ENCODE results near the gene CCSER2. TPM values are rescaled to one million over a fixed set of nuclear protein-coding genes. Genes with fewer than 3 reads are reported as not detected.

CCSER2 gene
- polyA plus RNA-seq, 2 of the 4 experiments (the other 2 are of a cell fraction): 9.2 to 28.2 TPM

DNA sequence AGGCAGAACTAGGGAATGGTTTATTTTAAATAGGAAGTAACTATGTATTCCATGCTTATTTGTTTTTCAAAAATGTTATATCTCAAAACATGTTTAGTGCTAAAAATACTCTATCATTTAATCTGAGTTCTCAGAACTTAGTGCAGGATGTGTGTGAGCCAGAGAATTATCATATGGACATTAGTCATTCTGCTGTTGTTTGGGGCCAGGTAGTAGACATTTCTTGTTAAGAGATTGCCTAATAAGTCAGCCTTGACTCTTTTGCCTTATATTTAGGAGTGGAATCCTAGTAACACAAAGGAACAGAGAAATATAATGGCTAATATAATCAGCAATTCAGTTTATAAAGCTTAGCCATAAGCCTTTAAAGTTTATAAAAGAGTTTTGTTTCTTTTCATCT is 149.8 kb downstream of the CCSER2 start (continued):
- no peak for TF ChIP-seq REST (IDR thresholded peaks at IDR 0.05)

DNA sequence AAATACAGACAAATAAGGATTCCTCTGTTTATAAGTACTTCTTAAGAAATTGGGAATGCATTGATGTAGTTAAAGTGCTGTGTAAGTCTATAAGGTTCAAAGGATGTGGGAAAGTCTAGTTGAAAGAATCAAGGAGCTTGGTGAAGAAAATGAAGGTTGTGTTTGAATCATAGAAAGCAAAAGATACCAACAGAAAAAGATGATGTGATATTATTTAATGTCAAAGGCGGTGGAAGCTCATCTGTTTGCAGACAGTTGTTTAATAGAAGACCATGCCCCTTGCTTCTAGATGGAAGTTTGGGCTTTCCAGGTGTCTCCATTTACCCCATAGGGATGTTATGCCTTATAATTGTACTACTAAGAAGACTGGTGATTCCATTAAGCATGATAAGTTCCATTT is 150.3 kb downstream of the CCSER2 start:
- no peak overlapping the region for H3K27ac ChIP-seq
- ChIA-PET POLR2A (no interaction called here), CTCF (no interaction called here)
- H3K4me2 ChIP-seq: no peak overlapping the region
- no peak overlapping the region for H3K4me3 ChIP-seq
- H3K4me1 ChIP-seq: no peaks in the 10 kb centered on the region
- ATAC-seq: no peak
- 88% methylated on average over 1 of the region's 1 CpG for WGBS (ENCODE audit: missing lambda C conversion rate)
- no peaks in the 10 kb centered on the region for H3K9me3 ChIP-seq
- no peak for FAIRE-seq
- TF ChIP-seq, protein P1, sequence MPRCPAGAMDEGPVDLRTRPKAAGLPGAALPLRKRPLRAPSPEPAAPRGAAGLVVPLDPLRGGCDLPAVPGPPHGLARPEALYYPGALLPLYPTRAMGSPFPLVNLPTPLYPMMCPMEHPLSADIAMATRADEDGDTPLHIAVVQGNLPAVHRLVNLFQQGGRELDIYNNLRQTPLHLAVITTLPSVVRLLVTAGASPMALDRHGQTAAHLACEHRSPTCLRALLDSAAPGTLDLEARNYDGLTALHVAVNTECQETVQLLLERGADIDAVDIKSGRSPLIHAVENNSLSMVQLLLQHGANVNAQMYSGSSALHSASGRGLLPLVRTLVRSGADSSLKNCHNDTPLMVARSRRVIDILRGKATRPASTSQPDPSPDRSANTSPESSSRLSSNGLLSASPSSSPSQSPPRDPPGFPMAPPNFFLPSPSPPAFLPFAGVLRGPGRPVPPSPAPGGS (IDR thresholded peaks at IDR 0.05): no peak
- TF ChIP-seq ZC3H11A (IDR thresholded peaks at IDR 0.05): no peak
- no peak for TF ChIP-seq JUNB (IDR thresholded peaks at IDR 0.05)
- no peak for TF ChIP-seq FOSL2 (IDR thresholded peaks at IDR 0.05)
- no peak for TF ChIP-seq FOSL2 (CRISPR knock-in tag; IDR thresholded peaks at IDR 0.05)
- TF ChIP-seq CTCF (IDR thresholded peaks at IDR 0.05): no peak
- TF ChIP-seq USF2 (IDR thresholded peaks at IDR 0.05): no peak
- TF ChIP-seq POLR2A (IDR thresholded peaks at IDR 0.05; ENCODE audit: low read length): no peak
- no peak for TF ChIP-seq CHD2 (IDR thresholded peaks at IDR 0.05; ENCODE audit: low read length, partially characterized antibody)
- TF ChIP-seq FOXS1 (CRISPR knock-in tag; IDR thresholded peaks at IDR 0.05): no peak
- TF ChIP-seq KDM1A (IDR thresholded peaks at IDR 0.05; ENCODE audit: low read depth): no peak
- TF ChIP-seq ZNF302 (CRISPR knock-in tag; IDR thresholded peaks at IDR 0.05): no peak
- TF ChIP-seq, protein P2, sequence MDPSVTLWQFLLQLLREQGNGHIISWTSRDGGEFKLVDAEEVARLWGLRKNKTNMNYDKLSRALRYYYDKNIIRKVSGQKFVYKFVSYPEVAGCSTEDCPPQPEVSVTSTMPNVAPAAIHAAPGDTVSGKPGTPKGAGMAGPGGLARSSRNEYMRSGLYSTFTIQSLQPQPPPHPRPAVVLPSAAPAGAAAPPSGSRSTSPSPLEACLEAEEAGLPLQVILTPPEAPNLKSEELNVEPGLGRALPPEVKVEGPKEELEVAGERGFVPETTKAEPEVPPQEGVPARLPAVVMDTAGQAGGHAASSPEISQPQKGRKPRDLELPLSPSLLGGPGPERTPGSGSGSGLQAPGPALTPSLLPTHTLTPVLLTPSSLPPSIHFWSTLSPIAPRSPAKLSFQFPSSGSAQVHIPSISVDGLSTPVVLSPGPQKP (IDR thresholded peaks at IDR 0.05; ENCODE audit: low read depth, low read length): no peak
- no peak for DNase-seq (ENCODE audit: low read depth in 1 of 2, low spot score in 1 of 2)

GRCh38 chr10:84484541-84484940 is 156.2 kb downstream of the CCSER2 start:
- ATAC-seq: no peak
- no peaks in the 10 kb centered on the region for H3K9me3 ChIP-seq
- H3K4me2 ChIP-seq: no peak overlapping the region
- H3K4me1 ChIP-seq: no peaks in the 10 kb centered on the region
- no peak overlapping the region for H3K4me3 ChIP-seq
- DNase-seq (ENCODE audit: low read depth in 1 of 2, low spot score in 1 of 2): no peak
- POLR2A ChIA-PET: no interaction called here
- CTCF ChIA-PET: no interaction called here
- 91% methylated on average over 2 of the region's 2 CpGs for WGBS (ENCODE audit: missing lambda C conversion rate)
- FAIRE-seq: no peak
- H3K27ac ChIP-seq: no peak overlapping the region
- TF ChIP-seq, protein P3, sequence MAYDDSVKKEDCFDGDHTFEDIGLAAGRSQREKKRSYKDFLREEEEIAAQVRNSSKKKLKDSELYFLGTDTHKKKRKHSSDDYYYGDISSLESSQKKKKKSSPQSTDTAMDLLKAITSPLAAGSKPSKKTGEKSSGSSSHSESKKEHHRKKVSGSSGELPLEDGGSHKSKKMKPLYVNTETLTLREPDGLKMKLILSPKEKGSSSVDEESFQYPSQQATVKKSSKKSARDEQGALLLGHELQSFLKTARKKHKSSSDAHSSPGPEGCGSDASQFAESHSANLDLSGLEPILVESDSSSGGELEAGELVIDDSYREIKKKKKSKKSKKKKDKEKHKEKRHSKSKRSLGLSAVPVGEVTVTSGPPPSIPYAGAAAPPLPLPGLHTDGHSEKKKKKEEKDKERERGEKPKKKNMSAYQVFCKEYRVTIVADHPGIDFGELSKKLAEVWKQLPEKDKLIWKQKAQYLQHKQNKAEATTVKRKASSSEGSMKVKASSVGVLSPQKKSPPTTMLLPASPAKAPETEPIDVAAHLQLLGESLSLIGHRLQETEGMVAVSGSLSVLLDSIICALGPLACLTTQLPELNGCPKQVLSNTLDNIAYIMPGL (CRISPR knock-in tag; IDR thresholded peaks at IDR 0.05; ENCODE audit: borderline replicate concordance): no peak
- TF ChIP-seq EHMT2 (IDR thresholded peaks at IDR 0.05; ENCODE audit: low read depth) (no peak), KDM1A (IDR thresholded peaks at IDR 0.05; ENCODE audit: low read depth) (no peak), RAD21 (conservative IDR thresholded peaks at IDR 0.05 in 1 of 2, IDR thresholded peaks at IDR 0.05 in 1 of 2) (no peak), POLR2A (IDR thresholded peaks at IDR 0.05; ENCODE audit: low read length) (no peak), CHD2 (IDR thresholded peaks at IDR 0.05; ENCODE audit: low read length, partially characterized antibody) (no peak), JUNB (IDR thresholded peaks at IDR 0.05) (no peak), HDAC2 (IDR thresholded peaks at IDR 0.05) (no peak), CBX2 (IDR thresholded peaks at IDR 0.05; ENCODE audit: borderline replicate concordance, low read depth) (no peak), EHF (CRISPR knock-in tag; IDR thresholded peaks at IDR 0.05) (no peak), HOXB13 (CRISPR knock-in tag; IDR thresholded peaks at IDR 0.05; ENCODE audit: low read depth) (no peak), EP300 (IDR thresholded peaks at IDR 0.05) (no peak)
- TF ChIP-seq, protein P2 (IDR thresholded peaks at IDR 0.05; ENCODE audit: low read depth, low read length): no peak

Measured in A549 (cell line).